PFSK-1 (cell line): ENCODE results near the gene CA4.
A peak's percentile ranks its signal among the peaks of the same experiment; 100 is the strongest.

ENCODE experiments used
- FOXP2 ChIP-seq: optimal IDR thresholded peaks from 2 replicates; pipeline ENCODE3; 2011; ENCODE audit warnings: borderline replicate concordance, control low read depth, inconsistent platforms; ENCODE audit not compliant: insufficient read depth; ENCODE audit errors: extremely low read length, extremely low read depth
- POLR2AphosphoS5 ChIP-seq: IDR thresholded peaks from 2 replicates; pipeline ENCODE4 v1.6.1; 2012; ENCODE audit warnings: low read depth, mild to moderate bottlenecking, control low read depth, low read length, moderate library complexity
- SIN3A ChIP-seq: IDR thresholded peaks from 2 replicates; pipeline ENCODE4 v1.6.1; 2012; ENCODE audit warnings: mild to moderate bottlenecking, low read length, moderate library complexity, borderline replicate concordance; ENCODE audit not compliant: insufficient read depth
- TAF1 ChIP-seq: IDR thresholded peaks from 2 replicates; pipeline ENCODE4 v1.6.1; 2012; ENCODE audit warnings: low read length, control low read depth, borderline replicate concordance; ENCODE audit not compliant: insufficient read depth
- TF ChIP-seq, protein P1 (sequence below), 2 experiments: IDR thresholded peaks; 2 replicates each; pipeline versions ENCODE4 v1.6.1 to v1.8.0; 2011 to 2012; ENCODE audit warnings: low read depth in 2 of 2, low read length in 2 of 2, control low read depth in 1 of 2, inconsistent platforms in 1 of 2, mild to moderate bottlenecking in 1 of 2, moderate library complexity in 1 of 2; ENCODE audit not compliant: insufficient read depth in 1 of 2

Gene CA4

DNA sequence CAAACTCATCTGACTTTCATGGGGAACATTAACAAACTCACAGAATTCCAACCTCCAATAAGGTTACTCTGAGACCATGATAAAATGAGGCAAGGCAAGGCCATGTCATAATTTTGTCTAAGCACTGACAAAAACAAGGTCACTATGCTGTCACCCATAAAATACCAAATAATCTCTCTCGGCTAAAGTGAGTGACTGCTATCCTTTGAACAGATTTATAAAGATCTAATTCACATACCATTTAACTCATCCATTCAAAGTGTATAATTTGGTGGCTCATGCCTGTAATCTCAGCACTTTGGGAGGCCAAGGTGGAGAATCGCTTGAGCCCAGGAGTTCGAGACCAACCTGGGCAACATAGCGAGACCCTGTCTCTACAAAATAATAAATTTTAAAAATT lies 20.6 kb upstream of the CA4 start:
- TF ChIP-seq, protein P1, sequence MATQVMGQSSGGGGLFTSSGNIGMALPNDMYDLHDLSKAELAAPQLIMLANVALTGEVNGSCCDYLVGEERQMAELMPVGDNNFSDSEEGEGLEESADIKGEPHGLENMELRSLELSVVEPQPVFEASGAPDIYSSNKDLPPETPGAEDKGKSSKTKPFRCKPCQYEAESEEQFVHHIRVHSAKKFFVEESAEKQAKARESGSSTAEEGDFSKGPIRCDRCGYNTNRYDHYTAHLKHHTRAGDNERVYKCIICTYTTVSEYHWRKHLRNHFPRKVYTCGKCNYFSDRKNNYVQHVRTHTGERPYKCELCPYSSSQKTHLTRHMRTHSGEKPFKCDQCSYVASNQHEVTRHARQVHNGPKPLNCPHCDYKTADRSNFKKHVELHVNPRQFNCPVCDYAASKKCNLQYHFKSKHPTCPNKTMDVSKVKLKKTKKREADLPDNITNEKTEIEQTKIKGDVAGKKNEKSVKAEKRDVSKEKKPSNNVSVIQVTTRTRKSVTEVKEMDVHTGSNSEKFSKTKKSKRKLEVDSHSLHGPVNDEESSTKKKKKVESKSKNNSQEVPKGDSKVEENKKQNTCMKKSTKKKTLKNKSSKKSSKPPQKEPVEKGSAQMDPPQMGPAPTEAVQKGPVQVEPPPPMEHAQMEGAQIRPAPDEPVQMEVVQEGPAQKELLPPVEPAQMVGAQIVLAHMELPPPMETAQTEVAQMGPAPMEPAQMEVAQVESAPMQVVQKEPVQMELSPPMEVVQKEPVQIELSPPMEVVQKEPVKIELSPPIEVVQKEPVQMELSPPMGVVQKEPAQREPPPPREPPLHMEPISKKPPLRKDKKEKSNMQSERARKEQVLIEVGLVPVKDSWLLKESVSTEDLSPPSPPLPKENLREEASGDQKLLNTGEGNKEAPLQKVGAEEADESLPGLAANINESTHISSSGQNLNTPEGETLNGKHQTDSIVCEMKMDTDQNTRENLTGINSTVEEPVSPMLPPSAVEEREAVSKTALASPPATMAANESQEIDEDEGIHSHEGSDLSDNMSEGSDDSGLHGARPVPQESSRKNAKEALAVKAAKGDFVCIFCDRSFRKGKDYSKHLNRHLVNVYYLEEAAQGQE (IDR thresholded peaks at IDR 0.05; ENCODE audit: insufficient read depth in 1 of 2, low read depth in 2 of 2, low read length in 2 of 2), result no peak
- TF ChIP-seq FOXP2, result no peak
- TF ChIP-seq POLR2AphosphoS5, result no peak
- TF ChIP-seq TAF1, result no peak
- no peak for TF ChIP-seq SIN3A

DNA sequence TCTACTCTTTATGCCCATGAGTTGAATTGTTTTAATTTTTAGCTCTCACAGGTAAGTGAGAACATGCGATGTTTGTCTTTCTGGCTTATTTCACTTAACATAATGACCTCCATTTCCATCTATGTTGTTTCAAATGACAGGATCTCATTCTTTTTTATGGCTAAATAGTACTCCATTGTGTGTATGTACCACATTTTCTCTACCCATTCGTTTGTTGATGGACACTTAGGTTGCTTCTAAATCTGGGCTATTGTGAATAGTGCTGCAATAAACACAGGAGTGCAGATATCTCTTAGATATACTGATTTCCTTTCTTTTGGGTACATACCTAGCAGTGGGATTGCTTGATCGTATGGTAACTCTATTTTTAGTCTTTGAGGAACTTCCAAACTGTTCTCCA lies 19.3 kb upstream of the CA4 start:
- no peak for TF ChIP-seq FOXP2
- TF ChIP-seq POLR2AphosphoS5, result no peak
- no peak for TF ChIP-seq TAF1

DNA sequence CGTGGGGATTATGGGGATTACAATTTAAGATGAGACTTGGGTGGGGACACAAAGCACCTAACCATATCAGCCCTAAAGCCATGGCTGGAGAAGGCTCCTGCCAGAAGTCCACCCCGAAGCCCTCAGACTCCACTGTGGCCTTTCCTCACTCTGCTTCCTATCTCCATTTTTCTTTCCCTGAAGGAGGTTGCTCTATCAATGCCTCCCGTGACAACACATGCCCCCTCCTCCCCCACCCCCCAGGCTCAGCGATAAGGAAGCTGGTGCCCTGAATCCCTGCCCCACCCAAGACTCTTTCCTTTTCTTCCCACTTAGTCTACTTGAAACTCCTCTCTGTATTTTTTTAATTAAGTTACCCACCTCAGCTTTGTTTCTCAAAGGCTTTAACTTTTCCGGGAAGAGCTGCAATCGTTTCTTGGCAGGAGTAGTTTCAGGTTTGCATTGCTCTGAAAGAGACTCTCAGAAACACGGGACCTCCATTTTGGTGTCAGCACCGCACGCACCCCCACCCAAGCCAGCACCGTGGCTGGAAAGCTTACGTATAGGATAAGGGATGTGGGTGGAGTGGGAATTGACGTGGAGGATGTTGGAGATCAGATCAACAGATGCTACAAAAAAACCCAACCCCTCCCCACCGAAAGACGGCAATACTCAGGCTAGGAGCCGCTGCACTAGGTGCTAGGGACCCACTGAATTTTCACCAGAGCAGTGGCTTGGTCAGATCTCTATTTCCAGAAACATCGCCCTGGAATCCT lies 15.2 kb upstream of the CA4 start:
- TF ChIP-seq TAF1, result no peak
- no peak for TF ChIP-seq POLR2AphosphoS5
- TF ChIP-seq, protein P1 (IDR thresholded peaks at IDR 0.05; ENCODE audit: insufficient read depth in 1 of 2, low read depth in 2 of 2, low read length in 2 of 2), result no peak
- no peak for TF ChIP-seq FOXP2
- no peak for TF ChIP-seq SIN3A

DNA sequence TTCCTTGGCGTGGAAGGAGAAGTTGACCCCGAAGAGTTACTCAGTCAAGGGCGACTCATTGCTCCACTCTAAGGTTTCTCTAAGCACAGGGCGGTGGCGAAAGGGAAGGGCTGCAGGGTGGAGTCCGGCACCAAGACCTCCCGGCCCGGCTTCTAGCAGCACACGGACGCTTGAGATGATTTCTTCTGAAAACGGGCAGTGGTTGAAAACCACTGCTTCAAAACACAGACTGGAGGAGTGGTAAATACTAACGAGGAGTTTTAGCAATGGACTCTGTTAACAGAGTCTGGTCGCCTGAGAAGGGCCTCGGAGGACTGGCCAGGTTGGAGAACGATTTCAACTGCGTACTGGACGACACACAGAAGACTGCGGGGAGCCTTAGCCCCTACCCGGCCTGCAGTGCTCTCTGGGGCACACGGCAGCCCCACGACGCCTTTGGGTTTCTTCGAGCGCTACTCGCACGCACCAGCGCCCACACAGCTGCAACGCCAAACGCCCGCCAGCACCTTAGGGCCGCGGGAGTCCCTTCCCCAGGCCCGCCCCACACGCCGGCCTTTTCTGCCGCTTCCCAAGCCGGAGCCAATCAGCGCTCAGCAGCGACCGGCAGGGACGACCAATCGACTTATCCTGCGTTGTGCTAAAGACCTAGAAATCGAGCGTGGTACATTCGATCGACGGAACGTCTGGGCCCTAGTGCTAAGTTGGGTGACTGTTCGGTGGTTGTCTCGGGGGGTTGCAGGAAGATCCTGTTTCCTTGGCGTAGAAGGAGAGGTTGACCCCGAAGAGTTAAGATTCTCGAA lies 14.4 kb upstream of the CA4 start:
- TF ChIP-seq, protein P1 (IDR thresholded peaks at IDR 0.05; ENCODE audit: insufficient read depth in 1 of 2, low read depth in 2 of 2, low read length in 2 of 2), result 0 out of 4 replicates have a peak, but pooled peaks have one; percentile 22 to 43
- peak; percentile 23; the same call in 1 of the 2 replicates for TF ChIP-seq TAF1
- TF ChIP-seq SIN3A, result no peak
- peak; percentile 57 for TF ChIP-seq FOXP2
- peak; percentile 66 for TF ChIP-seq POLR2AphosphoS5

DNA sequence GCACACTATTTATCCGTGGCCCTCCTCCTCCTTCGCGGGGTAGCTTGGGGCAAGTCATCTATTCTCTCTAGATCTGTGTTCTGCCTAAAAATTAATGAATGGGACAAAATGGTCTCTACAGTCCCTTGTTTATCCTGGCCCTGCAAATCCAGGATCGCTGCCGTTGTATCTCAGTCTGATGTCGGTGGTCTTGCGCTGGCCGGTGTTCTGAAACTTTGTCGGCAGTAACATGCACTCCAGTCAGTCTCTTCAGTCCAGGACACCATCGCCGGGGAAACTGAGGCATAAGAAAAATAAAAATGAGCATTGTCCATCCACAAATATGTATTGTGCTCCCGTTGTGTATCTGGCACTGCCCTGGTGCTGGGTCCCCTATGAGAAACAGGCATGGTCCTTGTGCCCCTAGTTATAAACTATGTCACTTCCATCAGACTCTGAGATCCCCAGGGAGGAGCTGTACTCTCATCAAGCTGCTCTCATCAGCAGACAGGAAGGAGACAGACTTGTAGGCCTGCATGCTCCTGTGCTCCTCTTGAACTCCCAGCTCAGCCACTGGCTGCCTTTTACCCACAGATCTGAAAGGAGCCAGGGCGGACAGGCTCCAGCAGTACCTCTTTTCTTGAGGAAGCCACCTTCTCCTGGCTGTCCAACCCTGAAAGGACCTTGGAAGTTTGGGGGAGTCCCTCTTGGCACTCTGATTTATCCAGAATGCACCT lies 13.7 kb upstream of the CA4 start:
- TF ChIP-seq SIN3A (no peak), POLR2AphosphoS5 (no peak), FOXP2 (no peak), TAF1 (no peak)
- TF ChIP-seq, protein P1 (IDR thresholded peaks at IDR 0.05; ENCODE audit: insufficient read depth in 1 of 2, low read depth in 2 of 2, low read length in 2 of 2), result peak in 1 of 2 experiments; percentile 65; a peak in 1 of 4 replicates
